CD4-positive, alpha-beta T cell treated with Interleukin-17A for 1 hour (primary cell): ENCODE measurements around the gene IFNK.
"Not testable (repeated sequence)": the region's sequence is repeated elsewhere in the genome, so short reads cannot be mapped to it uniquely, and the experiment has no call there.

Source experiments
- DNase-seq: peaks from one replicate; pipeline ENCODE4 v3.0.0-alpha.2; 2020

Gene IFNK

GRCh38 chr9:27524236-27524635, at the start of gene IFNK:
Gene IFNK (plus strand): TSS chr9:27524290. CDS start chr9:27524337, 47 bp downstream.
- DNase-seq: no peak

GRCh38 chr9:27474305-27474704, 49.8 kb upstream of the IFNK start:
- DNase-seq: no peak

GRCh38 chr9:27475057-27475595, 49.0 kb upstream of the IFNK start:
- no peak for DNase-seq

GRCh38 chr9:27476870-27477515, 47.1 kb upstream of the IFNK start:
- DNase-seq: no peak

- no peak for DNase-seq
These were observed 45.8 kb upstream of the IFNK start for GRCh38 chr9:27478322-27478721.

GRCh38 chr9:27482709-27483108, 41.4 kb upstream of the IFNK start:
- no peak for DNase-seq

- no peak for DNase-seq
These were observed 40.5 kb upstream of the IFNK start for GRCh38 chr9:27483576-27483975.

GRCh38 chr9:27485158-27485557, 38.9 kb upstream of the IFNK start:
- peak; percentile 8 for DNase-seq

- no peak for DNase-seq
These were observed 36.9 kb upstream of the IFNK start for GRCh38 chr9:27487128-27487640.

- DNase-seq: no peak
These were observed 36.2 kb upstream of the IFNK start for GRCh38 chr9:27487927-27488326.

- no peak for DNase-seq
These were observed 34.8 kb upstream of the IFNK start for GRCh38 chr9:27489087-27489876.

GRCh38 chr9:27491154-27491553, 32.9 kb upstream of the IFNK start:
- DNase-seq: no peak

- DNase-seq: no peak
These were observed 28.5 kb upstream of the IFNK start for GRCh38 chr9:27495480-27496134.

- DNase-seq: no peak
These were observed 28.0 kb upstream of the IFNK start for GRCh38 chr9:27496135-27496504.

- no peak for DNase-seq
These were observed 26.1 kb upstream of the IFNK start for GRCh38 chr9:27497883-27498417.

GRCh38 chr9:27499451-27499850, 24.6 kb upstream of the IFNK start:
- DNase-seq: no peak

GRCh38 chr9:27500902-27501301, 23.2 kb upstream of the IFNK start:
- DNase-seq: not testable (repeated sequence)

GRCh38 chr9:27503623-27504022, 20.5 kb upstream of the IFNK start:
- no peak for DNase-seq

- no peak for DNase-seq
These were observed 19.8 kb upstream of the IFNK start for GRCh38 chr9:27504259-27504658.

GRCh38 chr9:27505744-27506161, 18.3 kb upstream of the IFNK start:
- DNase-seq: no peak

- no peak for DNase-seq
These were observed 17.1 kb upstream of the IFNK start for GRCh38 chr9:27506981-27507380.

- DNase-seq: no peak
These were observed 13.3 kb upstream of the IFNK start for GRCh38 chr9:27510780-27511179.

- DNase-seq: no peak
These were observed 12.3 kb upstream of the IFNK start for GRCh38 chr9:27511771-27512170.
